ENCODE measurements around the gene SLC13A4. TPM values are rescaled to one million over a fixed set of nuclear protein-coding genes. Genes with fewer than 3 reads are reported as not detected.

Gene SLC13A4
- total and polyA plus RNA-seq, 2 of the 13 experiments (the other 11 are each of a cell fraction or from before 2014, with no cell fraction given): 0.04 TPM; not detected in 1

GRCh38 chr7:135662373-135663114, 65.4 kb downstream of the SLC13A4 start, which contains the start of gene STMP1 (continued):
- TF ChIP-seq ZNF407 (CRISPR knock-in tag; IDR thresholded peaks at IDR 0.05; ENCODE audit: not compliant biosample characterization) (peak; percentile 91), GATAD1 (CRISPR knock-in tag; IDR thresholded peaks at IDR 0.05) (peak; percentile 90), ZNF558 (CRISPR knock-in tag; IDR thresholded peaks at IDR 0.05; ENCODE audit: borderline replicate concordance) (peak; percentile 76; the same call in 1 of the 2 replicates), EEA1 (CRISPR knock-in tag; IDR thresholded peaks at IDR 0.05; ENCODE audit: borderline replicate concordance) (peak; percentile 86), PATZ1 (CRISPR knock-in tag; IDR thresholded peaks at IDR 0.05) (peak; percentile 96), ZNF430 (CRISPR knock-in tag; IDR thresholded peaks at IDR 0.05) (peak; percentile 96), ZNF619 (CRISPR knock-in tag; IDR thresholded peaks at IDR 0.05) (no peak), SSRP1 (CRISPR knock-in tag; IDR thresholded peaks at IDR 0.05) (no peak), ZFP36L2 (CRISPR knock-in tag; IDR thresholded peaks at IDR 0.05) (0 out of 2 replicates have a peak, but pooled peaks have one; percentile 15)
- TF ChIP-seq, protein P1, sequence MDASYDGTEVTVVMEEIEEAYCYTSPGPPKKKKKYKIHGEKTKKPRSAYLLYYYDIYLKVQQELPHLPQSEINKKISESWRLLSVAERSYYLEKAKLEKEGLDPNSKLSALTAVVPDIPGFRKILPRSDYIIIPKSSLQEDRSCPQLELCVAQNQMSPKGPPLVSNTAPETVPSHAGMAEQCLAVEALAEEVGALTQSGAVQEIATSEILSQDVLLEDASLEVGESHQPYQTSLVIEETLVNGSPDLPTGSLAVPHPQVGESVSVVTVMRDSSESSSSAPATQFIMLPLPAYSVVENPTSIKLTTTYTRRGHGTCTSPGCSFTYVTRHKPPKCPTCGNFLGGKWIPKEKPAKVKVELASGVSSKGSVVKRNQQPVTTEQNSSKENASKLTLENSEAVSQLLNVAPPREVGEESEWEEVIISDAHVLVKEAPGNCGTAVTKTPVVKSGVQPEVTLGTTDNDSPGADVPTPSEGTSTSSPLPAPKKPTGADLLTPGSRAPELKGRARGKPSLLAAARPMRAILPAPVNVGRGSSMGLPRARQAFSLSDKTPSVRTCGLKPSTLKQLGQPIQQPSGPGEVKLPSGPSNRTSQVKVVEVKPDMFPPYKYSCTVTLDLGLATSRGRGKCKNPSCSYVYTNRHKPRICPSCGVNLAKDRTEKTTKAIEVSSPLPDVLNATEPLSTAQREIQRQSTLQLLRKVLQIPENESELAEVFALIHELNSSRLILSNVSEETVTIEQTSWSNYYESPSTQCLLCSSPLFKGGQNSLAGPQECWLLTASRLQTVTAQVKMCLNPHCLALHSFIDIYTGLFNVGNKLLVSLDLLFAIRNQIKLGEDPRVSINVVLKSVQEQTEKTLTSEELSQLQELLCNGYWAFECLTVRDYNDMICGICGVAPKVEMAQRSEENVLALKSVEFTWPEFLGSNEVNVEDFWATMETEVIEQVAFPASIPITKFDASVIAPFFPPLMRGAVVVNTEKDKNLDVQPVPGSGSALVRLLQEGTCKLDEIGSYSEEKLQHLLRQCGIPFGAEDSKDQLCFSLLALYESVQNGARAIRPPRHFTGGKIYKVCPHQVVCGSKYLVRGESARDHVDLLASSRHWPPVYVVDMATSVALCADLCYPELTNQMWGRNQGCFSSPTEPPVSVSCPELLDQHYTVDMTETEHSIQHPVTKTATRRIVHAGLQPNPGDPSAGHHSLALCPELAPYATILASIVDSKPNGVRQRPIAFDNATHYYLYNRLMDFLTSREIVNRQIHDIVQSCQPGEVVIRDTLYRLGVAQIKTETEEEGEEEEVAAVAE (CRISPR knock-in tag; IDR thresholded peaks at IDR 0.05; ENCODE audit: borderline replicate concordance): peak; percentile 40; the same call in 1 of the 2 replicates
- TF ChIP-seq, protein P2, sequence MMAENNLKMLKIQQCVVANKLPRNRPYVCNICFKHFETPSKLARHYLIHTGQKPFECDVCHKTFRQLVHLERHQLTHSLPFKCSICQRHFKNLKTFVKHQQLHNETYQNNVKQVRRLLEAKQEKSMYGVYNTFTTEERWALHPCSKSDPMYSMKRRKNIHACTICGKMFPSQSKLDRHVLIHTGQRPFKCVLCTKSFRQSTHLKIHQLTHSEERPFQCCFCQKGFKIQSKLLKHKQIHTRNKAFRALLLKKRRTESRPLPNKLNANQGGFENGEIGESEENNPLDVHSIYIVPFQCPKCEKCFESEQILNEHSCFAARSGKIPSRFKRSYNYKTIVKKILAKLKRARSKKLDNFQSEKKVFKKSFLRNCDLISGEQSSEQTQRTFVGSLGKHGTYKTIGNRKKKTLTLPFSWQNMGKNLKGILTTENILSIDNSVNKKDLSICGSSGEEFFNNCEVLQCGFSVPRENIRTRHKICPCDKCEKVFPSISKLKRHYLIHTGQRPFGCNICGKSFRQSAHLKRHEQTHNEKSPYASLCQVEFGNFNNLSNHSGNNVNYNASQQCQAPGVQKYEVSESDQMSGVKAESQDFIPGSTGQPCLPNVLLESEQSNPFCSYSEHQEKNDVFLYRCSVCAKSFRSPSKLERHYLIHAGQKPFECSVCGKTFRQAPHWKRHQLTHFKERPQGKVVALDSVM (CRISPR knock-in tag; IDR thresholded peaks at IDR 0.05): peak; percentile 68; the same call in 1 of the 2 replicates

Data from HepG2 (cell line).